Right renal cortex interstitium (tissue), 3 donors: ENCODE results near the gene DCUN1D5. TPM values are rescaled to one million over a fixed set of nuclear protein-coding genes. Genes with fewer than 3 reads are reported as not detected.
"Not testable (repeated sequence)": the region's sequence is repeated elsewhere in the genome, so short reads cannot be mapped to it uniquely, and the experiment has no call there.

ENCODE experiments used
- DNase-seq, 3 donors: peaks; one replicate each; pipeline ENCODE4 v3.0.0-alpha.2; 2013; ENCODE audit warnings: low read depth in 3 of 3, low spot score in 2 of 3
- polyA plus RNA-seq, 3 donors: library from polyadenylated mRNA; unstranded; fragments of 120-200 nt; gene quantifications; one replicate each; pipeline ENCODE4 v1.2.1, GENCODE V29; 2013; ENCODE audit not compliant: insufficient read length in 3 of 3

DCUN1D5 gene
- polyA plus RNA-seq, 3 donors: 37.9 to 39.3 (median 38.7) TPM

DNA sequence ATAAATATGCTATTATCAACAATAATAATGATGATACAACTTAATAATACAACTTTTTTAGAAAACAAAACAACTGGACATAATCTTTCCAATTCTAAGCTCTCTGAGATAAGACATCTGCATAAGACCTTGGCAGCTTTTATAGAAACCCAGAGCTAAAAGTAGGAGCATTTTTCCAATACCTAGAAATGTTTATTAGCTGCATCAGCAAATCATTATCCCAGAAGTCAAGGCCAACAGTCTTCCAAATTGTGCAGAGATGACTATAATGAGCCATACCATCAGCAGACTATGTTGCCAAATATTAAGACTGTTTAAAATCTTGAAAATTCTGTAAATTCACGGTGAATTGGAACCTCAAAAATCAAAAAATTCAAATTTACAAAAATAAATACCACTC, 30.3 kb downstream of the DCUN1D5 start:
- DNase-seq: no peak

- DNase-seq: peak; percentile 6 to 16 (median 15)
These were observed 36.6 kb downstream of the DCUN1D5 start for GRCh38 chr11:103055221-103055890.

DNA sequence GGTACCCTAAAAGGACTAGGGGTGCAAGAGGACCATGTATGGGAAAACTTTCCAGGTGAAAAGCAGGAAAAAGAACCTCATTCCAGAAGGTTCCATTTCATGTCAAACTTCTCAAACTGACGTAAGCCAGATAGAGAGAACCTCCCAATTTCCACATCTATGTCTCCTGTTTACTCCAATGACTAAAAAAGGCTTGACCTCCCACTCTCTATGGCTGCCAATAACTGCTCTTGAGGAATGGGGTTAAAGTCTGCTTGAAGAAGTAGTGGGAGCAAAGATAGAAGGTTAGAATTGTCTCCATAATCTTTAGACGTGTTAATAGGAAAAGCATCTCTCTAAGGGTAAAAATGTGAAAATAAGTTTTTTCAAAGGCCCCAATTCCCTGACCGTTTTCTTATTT, 38.0 kb downstream of the DCUN1D5 start:
- DNase-seq: no peak

GRCh38 chr11:103051981-103052380, 40.0 kb downstream of the DCUN1D5 start:
- DNase-seq: no peak

DNA sequence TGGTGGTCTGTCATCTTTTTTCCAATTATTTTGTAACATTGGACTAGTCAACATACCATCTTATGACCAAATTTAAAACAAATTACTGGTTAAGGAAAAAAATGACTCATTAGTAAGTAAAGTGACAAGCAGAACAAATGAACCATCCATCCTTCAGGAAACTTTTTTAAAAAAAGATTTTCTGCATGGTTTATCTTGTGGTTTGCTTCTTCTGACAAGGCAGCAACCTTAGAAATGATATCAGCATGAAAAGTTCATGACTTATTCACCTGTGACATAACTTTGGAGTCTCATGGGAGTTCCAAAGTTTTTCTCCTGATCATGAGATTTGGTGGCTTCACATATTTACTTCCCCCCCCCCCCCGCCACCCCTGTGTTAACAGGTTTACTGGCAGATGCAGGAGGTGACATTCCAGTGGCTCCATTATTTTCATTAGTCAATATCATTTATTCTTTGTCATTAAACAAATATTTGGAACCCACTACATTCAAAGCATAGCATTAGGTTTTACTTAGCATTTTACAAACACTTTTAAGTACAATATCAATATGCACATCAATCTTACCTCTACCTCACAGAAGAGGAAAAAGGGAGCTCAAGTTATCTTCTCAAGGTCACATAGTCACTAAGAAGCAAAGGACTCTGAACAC, 40.7 kb downstream of the DCUN1D5 start:
- no peak for DNase-seq

- no peak for DNase-seq
These were observed 41.6 kb downstream of the DCUN1D5 start for GRCh38 chr11:103050351-103050750.

DNA sequence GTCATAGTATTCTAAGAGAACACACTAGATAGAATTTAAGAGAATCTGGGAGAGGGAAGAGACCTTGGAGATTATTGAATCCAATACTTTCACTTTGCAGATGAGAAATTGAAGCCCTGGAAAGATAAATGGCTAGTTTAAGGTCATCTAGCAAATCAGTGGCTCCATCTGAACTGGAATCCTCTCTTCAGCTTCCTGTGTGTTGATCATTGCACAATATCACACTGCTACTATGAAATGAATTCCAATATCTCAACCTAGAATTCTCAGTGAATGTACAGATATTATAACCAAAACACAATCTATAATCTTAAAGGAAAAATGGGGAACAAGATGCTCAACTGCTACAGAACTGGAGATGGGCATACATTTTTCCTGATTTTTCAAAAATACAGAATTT, 44.1 kb downstream of the DCUN1D5 start:
- DNase-seq: no peak

DNA sequence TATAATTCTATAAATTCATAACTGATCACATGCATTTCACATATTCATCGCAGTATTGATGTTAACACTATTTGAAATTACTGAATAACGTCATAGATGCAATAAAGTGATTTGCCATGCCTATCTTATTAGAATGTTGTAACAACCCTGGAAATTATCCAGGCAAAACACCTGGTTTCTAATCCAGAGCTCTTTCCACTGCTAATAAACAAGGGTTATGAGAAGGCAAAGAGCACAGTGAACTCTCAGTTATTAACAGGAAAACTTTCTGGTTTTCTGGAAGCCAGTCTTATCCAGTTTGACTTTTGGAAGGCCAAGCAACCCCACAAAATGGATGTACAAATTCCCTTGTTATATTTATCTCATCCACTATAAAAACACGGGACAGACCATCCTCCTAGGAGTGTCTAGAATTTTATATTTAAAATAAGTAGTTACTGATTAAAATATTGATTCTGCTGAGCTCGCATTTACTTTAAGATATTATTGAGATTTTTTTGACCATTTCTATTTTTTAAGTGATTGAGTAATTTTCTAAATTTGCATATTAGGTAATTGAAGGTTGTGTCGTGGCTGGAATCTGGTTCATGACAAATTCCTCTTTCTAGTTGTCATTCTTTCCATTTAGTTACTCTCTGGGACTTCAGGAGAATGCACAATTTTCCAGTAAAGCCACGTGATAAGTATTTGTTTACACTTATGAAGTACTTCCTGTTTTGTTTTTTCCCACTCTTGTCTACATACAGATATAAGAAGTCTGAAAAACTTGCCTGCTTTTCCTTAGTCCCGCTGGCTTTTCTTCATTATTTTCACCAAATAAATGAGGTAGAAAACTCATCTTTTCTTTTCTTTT, 47.9 kb downstream of the DCUN1D5 start:
- no peak for DNase-seq

DNA sequence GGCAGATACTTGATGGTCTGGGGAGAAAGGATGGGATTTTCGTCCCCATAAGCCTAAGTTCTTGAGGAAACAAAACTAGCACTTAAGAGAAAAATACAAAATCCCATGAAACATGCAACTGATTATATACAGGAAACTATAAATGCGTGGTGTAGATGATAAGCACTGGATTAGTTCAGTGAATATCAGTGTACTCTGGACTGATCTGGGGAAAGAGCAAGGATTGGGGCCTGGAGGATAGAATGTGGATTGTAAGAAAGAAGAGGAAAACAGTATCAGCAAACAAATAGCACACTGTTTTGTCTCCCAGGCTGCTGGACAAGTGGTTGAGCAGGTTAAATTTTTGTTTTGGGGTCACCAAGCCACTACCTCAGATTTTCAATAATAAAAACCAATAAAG, 49.8 kb downstream of the DCUN1D5 start:
- no peak for DNase-seq

DNA sequence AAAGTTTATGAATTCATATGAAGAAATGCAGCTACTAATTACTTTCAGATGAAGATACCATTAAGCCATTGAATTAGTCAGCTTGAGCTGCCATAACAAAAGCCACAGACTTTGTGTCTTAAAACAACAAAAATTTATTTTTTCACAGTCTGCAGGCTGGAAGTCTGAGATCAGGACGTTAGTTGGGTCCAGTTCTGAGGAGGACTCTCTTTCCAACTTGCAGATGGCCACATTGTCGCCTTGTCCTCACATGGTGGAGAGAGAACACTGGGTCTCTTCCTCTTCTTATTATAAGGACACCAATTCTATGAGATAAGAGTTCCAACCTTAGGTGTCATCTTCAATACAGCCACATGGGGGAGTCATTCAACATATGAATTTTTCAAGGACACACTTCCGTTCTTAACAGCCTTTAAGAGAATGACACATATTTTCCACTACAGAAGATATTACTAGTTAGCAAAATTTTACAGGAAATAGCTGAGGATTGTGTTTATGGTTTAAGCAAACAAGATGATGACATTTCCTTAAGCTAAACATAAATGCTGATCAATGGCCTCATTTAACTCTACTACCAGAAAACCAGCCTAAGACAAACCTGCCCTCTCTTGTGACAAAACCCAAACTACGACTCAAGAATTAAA, 56.0 kb downstream of the DCUN1D5 start:
- DNase-seq: peak in 2 of 3 donors; percentile 6 to 7

DNA sequence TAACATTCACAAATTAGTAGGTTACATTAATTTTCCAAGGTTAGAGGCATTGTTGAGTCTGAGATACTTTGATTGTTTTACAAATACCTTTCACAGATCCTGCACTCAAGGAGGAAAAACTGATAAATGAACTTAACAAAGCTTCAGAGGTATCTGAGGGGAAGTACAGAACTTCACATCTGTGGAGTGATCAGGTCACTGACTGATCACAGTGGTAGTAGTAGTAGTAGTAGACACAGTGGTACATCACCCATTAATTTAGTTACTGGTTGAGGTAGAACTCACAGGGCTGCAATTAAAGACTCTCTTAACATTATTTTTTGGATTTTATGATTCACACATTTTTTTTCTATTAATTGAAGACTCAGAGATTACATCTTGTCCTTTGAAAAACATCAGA, 56.7 kb downstream of the DCUN1D5 start:
- DNase-seq: no peak

GRCh38 chr11:103031834-103032233, 60.1 kb downstream of the DCUN1D5 start:
- no peak for DNase-seq

DNA sequence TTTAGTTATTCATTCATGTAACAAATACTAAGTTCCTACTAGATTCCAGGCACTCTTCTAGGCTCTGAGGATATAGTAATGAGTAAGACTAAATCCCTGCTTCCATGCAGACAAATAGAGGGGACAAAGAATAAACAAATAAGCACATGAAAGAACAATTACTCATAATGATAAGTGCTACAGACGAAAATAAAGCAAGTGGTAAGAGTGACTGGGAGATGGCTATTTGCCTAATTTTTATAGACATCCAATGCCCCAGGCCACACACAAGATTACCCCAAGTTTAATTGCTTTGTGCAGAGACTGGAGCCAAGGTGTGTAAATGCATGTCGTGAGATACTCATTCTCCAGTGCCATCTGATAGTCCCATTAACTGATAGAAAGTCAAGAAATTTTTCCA, 62.6 kb downstream of the DCUN1D5 start:
- DNase-seq: no peak

GRCh38 chr11:103028304-103029020, 63.5 kb downstream of the DCUN1D5 start:
- DNase-seq: not testable (repeated sequence)

GRCh38 chr11:103024086-103024485, 67.9 kb downstream of the DCUN1D5 start:
- DNase-seq: no peak

DNA sequence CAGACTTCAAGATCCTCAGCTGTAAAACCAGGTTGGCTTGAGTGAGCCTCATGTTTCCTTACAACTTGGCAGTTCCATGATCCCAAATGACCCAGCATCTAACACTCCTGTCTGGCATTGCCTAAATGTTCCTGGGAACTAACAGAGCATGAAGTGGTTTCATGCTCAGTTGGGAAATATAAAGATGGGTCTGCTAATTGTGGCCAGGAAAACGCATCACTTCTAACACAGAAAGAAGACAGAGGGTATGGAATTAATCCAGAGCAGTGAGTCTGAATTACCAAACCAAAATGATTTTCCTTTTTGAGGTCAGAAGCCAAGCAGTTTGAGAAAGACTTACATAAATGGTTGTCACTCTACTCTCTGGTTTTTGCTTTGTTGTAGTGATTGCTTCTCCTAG, 75.9 kb downstream of the DCUN1D5 start:
- no peak for DNase-seq

GRCh38 chr11:103013421-103013820, 78.5 kb downstream of the DCUN1D5 start:
- no peak for DNase-seq
